GM21717 (cell line): ENCODE measurements around the gene IRF4.
"Not testable (repeated sequence)": the region's sequence is repeated elsewhere in the genome, so short reads cannot be mapped to it uniquely, and the experiment has no call there.

Source experiments
- ATAC-seq: cut with Tn5 transposase; IDR thresholded peaks from one replicate; pipeline ENCODE4 v1.9.1; 2021; ENCODE audit warnings: mild to moderate bottlenecking, moderate library complexity; ENCODE audit not compliant: unreplicated experiment

The IRF4 gene

DNA sequence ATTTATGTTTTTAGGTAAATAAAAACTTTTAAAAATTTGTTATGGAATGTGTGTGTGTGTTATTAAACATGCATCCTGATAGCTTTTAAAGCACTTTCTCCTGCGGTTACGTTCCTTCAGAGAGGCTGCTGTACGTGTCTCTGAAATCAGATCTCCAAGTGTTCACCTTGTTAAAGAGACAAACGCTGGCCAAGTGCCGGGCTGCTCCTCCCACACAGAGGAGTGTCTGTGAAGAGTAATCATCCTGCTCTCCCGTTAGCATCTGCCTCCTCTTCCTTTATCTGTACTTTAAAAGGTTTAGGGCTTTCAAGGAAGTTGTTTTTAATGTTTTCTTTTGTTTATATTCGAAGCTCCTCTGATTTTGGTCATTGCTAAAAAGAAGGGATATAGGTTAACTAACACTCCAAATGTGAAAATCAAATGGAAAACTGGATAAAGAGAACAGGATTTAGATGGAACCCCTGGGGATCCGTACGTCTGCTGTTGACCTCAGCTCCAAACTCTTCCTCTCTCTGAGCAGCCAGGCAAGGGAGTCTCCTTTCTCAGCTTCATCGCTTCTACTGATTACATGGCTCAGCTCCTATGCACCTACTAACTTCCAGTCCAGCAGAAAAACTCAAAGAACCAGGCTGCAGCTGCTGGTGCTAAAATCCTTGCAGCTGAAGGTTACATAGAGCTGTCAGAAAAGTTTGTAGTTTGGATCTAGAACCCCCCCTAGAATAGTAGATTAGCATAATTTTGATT, 20.0 kb downstream of the IRF4 start:
- ATAC-seq = no peak

DNA sequence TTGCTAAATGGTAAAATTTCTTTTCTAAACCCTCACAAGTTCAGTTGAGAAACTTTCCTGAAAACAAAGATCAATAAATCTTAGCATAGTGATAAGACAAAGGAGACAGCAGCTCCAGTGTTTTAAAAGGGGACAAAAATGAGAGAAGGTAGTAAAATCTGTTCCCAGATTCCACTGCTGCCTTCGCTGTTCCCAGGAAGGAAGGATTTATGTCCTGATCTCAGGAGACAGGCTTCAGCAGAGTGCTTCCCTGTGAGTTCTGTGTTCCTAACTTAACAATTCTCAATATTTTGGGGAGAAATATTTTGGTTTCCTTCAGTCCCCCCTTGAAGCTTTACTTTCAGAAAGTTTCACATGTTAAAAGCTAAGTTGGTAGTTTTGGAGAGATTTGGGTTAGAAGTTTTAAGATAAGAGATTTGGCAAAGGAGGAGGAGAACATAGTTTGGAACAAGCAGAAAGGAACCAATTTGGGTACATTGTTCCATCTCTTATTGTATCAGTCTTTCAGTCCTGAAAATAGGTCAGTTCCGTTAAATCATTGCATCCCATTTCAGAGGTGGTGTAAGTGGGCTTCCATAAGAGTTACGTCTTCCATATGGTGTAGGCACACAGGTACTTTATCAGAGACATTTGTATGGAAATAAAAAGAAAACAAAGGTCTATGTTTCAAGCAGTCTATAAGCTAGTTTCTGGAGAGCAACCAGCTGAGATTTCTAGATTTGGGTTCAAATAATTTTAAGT, 20.8 kb downstream of the IRF4 start:
- no peak for ATAC-seq

DNA sequence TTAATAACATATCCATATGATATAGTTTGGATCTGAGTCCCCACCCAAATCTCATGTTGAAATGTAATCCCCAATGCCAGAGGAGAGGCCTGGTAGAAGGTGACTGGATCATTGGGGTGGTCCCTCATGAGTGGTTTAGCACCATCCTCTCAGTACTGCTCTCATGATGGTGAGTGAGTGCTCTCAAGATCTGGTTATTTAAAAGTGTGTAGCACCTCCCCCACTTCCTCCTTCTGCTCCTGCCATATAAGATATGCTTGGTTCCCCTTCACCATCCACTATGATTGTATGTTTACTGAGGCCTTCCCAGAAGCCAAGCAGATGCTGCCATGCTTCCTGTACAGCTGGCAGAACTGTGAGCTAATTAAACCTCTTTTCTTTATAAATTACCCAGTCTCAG, 22.9 kb downstream of the IRF4 start:
- no peak for ATAC-seq

DNA sequence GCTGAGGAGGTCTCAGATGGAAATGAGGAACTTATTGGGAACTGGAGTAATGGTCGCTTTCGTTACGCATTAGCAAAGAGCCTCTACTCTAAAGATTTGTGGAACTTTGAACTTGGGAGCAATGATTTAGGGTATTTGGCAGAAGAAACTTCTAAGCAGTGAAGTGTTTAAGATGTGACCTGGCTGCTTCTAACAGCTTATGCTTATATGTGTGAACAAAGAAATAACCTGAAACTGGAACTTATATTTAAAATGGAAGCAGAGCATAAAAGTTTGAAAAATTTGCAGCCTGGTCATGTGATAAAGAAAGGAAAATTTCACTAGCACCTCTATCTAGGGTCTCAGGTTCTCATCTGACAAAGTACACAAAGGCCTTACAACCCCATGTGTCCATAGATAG, 23.5 kb downstream of the IRF4 start:
- ATAC-seq = no peak

DNA sequence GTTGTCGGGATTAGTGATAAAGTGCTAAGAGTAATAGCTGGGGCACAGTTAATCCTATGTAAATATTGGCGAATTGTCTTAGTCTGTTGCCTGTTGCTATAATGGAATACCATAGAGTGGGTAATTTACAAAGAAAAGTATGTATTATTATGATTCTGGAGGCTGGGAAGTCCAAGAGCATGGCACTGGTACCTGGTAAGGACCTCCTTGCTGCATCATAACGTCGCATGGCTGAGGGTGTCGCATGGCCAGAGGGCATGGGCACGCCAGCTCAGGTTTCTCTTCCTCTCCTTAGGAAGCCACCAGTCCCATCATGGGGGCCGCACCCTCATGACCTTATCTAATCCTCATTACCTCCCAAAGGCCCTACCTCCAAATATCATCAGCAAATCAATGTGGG, 29.7 kb downstream of the IRF4 start:
- no peak for ATAC-seq

DNA sequence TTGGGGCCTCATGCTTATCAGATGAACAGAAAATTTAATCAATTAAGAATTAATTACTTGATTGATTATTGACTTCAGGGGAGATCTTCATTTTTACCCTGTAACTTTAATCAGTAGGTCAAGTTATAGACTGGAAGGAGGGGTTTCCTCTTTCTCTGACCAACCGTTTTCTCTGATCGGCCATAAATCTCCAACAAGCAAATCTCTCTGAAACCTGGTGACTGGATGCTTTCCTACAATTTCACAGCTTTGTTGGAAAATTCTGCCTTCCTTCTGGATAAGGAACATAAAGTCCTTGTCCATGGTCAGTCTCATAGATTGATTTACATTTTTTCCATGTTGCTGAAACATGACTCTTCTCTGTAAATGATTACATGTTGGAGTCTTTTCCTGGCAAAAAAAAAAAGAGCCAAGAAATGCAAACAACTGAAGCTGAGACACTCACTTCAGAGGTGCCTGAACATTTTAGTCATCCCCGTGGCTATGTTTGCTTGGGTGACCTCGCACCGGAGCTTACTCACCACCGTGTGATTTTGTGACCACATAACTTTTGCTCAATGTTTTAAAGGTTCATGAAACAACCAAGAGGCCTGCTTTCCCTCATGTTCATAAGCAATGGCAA, 31.0 kb downstream of the IRF4 start:
- no peak for ATAC-seq

DNA sequence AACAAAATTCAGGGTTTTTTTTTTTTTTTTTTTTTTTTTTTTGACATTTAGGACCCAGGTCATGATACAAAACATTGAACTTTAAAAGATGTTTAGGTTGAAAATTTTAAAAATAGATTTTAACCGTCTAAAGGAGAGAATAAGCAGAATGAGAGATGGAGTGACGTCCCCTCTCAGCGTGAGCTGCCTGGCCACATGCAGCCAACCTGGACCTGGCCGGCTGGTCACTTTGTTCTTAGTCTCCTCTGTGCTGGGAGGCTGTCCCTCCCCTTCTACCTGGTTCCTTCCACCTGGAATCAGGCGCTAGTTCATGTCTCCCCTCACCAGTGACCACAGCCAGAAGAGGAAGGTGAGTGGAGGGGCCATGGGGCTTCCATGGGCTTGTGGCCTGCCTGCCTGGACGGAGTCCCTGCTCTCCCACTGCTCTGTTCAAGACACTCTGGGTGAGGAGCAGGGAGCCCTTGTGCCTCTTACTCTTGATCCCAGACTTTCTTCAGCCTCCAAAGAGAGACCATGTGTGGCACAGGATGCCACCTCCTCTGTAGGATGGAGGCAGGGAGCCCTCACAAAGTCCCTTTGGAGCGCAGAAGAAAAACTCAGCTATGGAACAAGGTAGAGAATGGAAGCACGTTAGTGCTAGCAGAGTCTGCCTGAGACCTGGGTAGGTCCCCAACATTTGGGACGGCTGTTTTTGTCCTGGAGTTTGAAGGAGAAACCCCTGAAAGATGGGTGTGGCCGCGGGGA, 31.7 kb downstream of the IRF4 start:
- no peak for ATAC-seq

DNA sequence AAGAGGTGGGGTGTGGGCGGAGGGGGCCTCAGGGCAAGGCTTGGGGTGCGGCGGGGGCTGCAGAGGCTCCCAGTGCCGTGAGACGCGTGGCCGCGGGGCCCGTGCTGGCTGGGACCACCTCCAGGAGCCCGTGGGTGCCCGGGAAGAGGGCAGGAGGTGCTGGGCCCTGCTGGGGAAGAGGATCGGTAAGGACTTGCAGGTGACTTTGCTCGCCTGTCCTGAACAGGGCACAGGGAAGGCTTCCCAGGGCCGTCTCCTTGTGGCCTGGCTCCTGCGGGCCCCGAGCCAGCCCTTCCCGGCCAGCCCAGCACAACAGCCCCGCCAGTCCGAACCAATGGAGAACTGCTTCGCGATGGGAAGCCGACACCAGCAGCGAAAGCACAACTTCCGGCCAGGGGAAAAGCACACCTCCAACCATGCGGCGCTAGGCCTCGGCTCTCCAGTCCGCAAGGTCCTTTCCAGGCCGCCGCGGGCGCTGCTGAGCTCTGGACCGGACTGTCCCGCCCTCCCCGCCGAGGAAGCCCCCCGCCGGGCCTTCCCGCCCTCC, 32.3 kb downstream of the IRF4 start:
- no peak for ATAC-seq

DNA sequence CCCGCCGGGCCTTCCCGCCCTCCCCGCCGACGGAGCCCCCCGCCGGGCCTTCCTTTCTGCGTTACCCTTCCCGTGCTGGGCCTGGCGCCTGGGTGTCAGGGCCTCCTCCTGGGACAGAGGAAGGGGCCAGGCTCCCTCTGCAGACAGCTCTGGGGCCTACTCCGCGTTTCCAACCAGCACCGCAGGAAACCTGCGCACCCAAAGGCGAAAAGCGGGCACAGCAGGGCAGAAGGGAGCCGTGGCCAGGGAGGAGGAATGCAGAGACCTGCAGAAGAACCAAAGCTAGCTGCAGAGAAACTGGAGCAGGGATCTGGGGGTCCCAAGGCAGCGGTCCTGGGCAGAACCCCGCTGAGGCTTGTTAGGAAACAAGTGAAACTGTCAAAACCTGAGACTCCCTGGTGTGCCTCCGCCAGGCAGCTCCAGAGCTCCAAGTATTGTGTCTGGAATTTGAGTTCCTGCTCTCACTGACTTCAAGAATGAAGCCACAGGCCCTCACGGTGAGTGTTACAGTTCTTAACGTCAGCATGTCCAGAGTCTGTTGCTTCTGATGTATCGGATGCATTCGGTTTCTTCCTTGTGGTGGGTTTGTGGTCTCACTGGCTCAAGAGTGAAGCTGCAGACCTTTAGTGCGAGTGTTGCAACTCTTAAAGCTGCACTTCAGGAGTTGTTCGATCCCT, 33.3 kb downstream of the IRF4 start:
- ATAC-seq = no peak

DNA sequence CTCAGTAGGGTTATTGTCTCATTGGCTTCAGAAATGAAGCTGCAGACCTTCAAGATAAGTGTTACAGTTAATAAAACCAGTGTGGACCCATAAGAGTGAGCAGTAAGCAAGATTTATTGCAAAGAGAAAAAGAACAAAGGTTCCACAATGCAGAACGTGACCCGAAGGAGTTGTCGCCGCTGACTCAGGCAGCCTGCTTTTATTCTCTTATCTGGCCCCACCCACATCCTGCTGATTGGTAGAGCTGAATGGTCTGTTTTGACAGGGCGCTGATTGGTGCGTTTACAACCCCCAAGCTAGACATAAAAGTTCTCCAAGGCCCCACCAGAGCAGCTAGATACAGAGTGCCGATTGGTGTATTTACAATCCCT, 33.9 kb downstream of the IRF4 start:
- ATAC-seq = not testable (repeated sequence)

DNA sequence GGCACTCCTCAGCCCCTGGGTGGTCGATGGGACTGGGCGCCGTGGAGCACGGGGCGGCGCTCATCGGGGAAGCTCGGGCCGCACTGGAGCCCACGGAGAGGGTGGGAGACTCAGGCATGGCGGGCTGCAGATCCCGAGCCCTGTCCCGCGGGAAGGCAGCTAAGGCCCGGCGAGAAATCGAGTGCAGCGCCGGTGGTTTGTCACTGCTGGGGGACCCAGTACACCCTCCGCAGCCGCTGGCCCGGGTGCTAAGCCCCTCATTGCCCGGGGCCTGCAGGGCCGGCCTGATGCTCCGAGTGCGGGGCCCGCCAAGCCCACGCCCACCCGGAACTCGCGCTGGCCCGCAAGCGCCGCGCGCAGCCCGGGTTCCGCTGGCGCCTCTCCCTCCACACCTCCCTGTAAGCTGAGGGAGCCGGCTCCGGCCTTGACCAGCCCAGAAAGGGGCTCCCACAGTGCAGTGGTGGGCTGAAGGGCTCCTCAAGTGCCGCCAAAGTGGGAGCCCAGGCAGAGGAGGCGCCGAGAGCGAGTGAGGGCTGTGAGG, 34.7 kb downstream of the IRF4 start:
- not testable (repeated sequence) for ATAC-seq

DNA sequence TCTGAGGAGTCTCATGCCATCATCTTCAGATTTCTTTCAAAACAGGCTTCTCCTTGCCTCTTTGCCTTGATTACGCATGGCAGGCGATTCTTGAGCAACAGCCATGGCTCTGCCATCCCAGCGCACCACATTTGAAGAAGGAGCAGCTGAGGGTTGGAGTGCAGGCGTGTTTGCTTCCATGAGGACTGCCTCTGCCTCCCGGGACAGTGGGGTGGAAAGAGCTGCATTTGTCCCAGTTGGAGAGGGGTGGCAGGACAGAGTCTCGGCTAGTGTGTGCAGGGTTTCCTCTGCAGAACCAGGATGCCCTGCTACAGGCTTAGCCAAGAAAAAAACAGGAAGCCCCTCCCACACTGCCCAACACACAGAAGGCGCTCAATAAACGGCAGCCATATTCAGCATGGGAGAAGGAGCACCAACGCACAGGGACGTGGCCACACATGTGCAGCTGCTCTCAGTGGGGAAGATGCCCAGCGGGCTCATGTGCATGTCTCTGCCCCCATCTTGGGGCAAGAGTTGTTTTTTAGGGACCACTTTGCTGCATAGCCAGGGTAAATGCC, 36.6 kb downstream of the IRF4 start:
- no peak for ATAC-seq

DNA sequence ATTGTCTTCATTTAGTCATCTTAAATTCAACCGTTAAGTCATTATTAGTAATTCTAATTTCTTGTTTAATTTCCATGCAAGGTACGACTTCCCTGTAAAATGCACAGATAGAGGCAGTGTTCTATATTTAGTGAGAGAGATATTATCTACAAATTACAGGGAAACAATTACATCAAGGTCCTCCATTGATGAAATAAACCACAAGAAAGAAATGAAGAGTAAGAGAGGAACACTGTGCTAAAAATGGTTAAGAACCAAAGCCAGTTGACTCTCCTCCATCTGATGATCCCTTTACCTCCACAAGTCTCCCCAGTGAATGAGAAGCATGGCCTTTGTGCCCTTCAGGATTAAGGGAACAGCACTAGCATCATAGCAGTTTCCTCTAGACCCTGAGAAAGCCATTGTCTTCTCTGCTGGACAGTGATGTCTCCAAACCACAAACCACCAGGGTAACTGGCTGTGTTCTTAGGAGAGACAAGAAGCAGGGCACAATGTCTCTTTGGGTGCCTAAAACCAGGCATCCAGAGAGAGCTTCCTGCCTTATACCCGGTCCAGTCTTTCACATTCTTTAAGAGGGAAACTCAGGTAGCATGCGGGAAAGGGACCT, 38.1 kb downstream of the IRF4 start:
- no peak for ATAC-seq

DNA sequence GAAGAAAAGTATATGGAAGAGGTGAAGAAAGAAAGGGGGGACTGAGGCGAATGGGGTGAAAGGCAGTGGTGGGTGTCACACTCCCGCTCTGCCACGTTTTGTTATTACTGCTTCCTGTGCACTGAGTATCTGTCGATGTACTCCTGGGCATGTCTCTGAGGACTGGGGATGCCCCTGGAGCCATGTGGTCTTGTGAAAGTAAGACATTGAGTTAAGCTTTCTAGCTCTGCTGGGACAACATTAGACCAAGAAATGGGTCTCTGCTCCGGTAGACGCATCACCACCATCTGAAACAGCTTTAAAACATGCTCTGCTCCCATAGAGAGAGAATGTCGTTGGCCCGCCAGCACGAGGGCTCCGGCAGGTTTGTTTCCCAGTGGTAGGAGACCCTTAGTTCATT, 40.0 kb downstream of the IRF4 start:
- peak; percentile 35 for ATAC-seq

DNA sequence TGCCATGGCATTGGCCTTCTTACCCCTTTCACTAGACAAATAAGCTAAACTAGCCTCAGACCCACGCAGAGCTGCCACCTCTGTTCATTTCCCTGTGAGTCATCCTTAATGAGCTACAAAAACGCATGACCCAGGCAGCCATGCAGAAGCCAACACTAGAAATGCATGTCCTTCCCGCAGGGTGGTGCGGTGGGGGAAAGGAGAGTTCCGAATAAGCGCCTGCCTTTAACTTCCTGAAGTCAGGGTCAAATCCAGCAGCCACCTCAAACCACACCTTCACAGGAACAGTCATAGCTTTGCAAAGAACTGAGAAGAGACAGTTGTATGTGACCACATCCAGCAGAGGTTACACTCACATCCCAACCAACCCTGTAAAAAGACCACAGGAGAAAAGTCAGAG, 40.4 kb downstream of the IRF4 start:
- no peak for ATAC-seq

DNA sequence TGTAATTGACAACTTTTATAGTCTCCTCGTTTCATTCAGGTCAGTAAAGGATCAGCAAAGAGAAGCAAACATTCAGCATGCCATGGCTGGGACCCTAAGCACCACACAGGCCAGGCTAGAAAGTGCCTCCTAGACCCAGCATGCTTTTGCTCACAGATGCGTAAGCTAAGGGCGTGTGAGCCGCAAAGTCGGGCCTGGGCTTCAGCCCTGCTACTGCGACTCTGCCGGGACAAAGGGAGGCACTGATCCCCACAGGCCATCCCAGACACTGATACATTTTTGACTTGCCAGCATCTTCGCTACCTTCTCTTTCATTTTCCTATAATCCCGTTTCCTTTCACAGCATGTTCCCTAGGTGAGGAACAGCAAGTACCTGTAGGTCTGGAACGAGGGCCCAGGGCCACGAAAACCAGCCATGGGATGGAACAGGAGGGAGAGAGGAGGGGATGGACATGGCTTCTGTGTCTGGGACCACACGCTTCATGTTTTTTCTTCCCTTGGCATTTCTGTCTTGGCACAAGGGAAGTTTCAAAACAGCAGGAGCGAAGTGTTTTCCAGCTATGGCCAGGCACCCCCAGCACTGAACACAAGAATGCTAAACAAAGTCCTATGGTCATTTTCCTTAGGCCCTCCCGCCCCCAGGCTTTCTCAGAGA, 42.6 kb downstream of the IRF4 start:
- no peak for ATAC-seq

DNA sequence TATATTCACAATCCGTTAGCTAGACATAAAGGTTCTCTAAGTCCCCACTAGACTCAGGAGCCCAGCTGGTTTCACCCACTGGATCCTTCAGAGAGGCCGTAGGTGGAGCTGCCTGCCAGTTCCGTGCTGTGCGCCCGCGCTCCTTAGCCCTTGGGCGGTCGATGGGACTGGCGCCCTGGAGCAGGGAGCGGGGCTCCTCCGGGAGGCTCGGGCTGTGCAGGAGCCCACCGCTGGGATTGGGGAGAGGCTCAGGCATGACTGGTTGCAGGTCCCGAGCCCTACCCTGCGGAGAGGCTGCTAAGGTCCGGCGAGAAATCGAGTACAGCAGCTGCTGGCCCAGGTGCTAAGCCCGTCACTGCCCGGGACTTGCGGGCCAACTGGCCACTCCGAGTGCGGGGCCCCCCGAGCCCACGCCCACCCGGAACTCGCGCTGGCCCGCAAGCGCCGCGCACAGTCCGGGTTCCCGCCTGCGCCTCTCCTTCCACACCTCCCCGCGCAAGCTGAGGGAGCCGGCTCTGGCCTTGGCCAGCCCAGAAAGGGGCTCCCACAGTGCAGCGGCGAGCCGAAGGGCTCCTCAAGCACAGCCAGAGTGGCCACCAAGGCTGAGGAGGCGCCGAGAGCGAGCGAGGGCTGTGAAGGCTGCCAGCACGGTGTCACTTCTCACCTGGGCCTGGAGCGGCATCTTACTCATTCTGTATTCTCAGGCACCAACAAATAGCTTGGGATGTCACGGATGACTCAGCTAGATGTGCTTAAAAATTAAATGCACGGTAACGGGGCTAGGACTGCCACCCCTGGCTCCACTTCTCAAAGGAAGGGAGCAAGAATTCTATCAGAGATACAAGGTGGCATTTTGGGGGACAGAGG, 44.1 kb downstream of the IRF4 start:
- ATAC-seq = no peak
